ENCODE results near the gene CIDEB. TPM values are rescaled to one million over a fixed set of nuclear protein-coding genes. Genes with fewer than 3 reads are reported as not detected.

Gene CIDEB
- total RNA-seq, 3 donors from 2014 or later (not counting 1 experiment from before 2014, with no cell fraction given), result 40.0 to 59.6 (median 46.6) TPM

DNA sequence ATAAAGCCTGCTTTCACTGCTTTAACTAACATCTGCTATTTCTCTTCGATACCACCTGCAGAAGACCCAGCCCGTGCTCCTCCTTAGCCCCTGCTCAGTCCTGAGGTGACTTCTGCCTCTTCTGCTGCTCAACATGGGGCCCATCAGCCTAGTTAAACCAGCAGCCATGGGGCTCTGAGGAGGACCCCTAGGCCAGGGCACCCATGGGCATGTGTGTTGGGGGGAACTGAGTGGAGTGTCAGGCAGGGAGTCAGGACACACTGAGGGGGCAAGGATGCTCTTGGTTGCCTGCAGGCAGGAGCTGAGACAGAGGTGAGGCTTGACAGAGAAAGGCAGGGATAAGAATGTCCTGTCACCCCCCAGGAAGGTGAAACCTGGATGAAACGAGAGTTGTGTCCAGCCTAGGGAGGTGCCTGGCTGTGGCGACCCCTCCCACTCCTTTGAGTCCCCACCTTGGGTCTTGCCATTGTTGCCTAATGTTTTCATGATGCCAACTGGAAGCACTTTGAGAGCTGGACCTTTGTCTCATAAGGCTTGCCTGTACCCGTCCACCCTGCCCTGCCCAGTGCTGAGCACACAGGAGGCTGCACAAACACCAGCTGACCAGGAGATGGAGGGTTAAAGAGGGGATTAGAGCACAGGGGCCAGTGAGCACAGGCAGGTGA is 23.8 kb downstream of the CIDEB start:
- DNase-seq, result no peak
- Mint-ChIP-seq H3K4me3 (no peak overlapping the region), H3K27ac (no peak overlapping the region), H3K9me3 (no peaks in the 10 kb centered on the region), H3K36me3 (no peaks in the 10 kb centered on the region), H3K27me3 (ENCODE audit: low read depth in 2 of 2) (no peaks in the 10 kb centered on the region), H3K4me1 (peaks cover 11 to 20% of the 10 kb centered on the region in 2 donors)
- TF ChIP-seq CTCF (IDR thresholded peaks at IDR 0.05), result no peak
- H3K36me3 ChIP-seq (ENCODE audit: control insufficient read depth, insufficient read depth, low read length), result no peaks in the 10 kb centered on the region
- ATAC-seq, result no peak
- peaks cover 16% of the 10 kb centered on the region for H3K4me1 ChIP-seq (ENCODE audit: control insufficient read depth, insufficient read depth, low read length)
- H3K4me3 ChIP-seq (ENCODE audit: low read length), result no peak overlapping the region
- H3K27me3 ChIP-seq (ENCODE audit: control insufficient read depth, insufficient read depth, low read length), result no peaks in the 10 kb centered on the region
- WGBS (ENCODE audit: insufficient coverage), result 92% methylated on average over 5 of the region's 5 CpGs
- intact Hi-C loops (cut with micrococcal nuclease), result no loop called here
- no peaks in the 10 kb centered on the region for H3K9me3 ChIP-seq (ENCODE audit: control insufficient read depth, insufficient read depth, low read length)
- no peak overlapping the region for H3K27ac ChIP-seq (ENCODE audit: low read length)

DNA sequence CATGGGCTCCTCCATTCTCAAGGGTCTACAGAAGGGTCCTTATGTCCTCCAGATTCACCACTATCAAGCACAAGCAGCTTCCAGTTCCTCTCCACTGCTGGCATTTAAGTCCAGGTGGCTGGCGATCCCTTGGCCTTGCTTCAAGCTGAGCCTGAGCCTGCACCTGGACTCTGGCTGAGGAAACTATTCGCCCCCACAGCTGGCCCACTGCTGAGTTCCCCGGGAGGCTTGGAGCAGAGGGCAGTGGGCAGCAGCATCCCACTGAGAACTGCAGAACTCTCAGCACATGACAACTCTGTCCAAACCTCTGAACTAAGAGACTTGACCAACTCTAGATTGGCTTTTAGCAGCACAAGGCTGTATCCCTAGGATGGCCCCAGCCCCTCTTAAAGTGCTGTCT is 25.0 kb downstream of the CIDEB start:
- intact Hi-C loops (cut with micrococcal nuclease), result no loop called here
- 87% methylated on average over 3 of the region's 3 CpGs for WGBS (ENCODE audit: insufficient coverage)
- Histone ChIP-seq H3K36me3 (ENCODE audit: control insufficient read depth, insufficient read depth, low read length) (no peaks in the 10 kb centered on the region), H3K4me1 (ENCODE audit: control insufficient read depth, insufficient read depth, low read length) (peaks cover 22% of the 10 kb centered on the region), H3K4me3 (ENCODE audit: low read length) (no peak overlapping the region), H3K27ac (ENCODE audit: low read length) (no peak overlapping the region), H3K9me3 (ENCODE audit: control insufficient read depth, insufficient read depth, low read length) (no peaks in the 10 kb centered on the region), H3K27me3 (ENCODE audit: control insufficient read depth, insufficient read depth, low read length) (no peaks in the 10 kb centered on the region)
- peaks cover 18 to 24% of the 10 kb centered on the region in 2 donors for H3K4me1 Mint-ChIP-seq
- no peak overlapping the region for H3K27ac Mint-ChIP-seq
- no peak for ATAC-seq
- no peaks in the 10 kb centered on the region for H3K36me3 Mint-ChIP-seq
- no peak overlapping the region for H3K4me3 Mint-ChIP-seq
- no peaks in the 10 kb centered on the region for H3K27me3 Mint-ChIP-seq (ENCODE audit: low read depth in 2 of 2)
- no peak for DNase-seq
- H3K9me3 Mint-ChIP-seq, result no peaks in the 10 kb centered on the region
- no peak for TF ChIP-seq CTCF (IDR thresholded peaks at IDR 0.05)

DNA sequence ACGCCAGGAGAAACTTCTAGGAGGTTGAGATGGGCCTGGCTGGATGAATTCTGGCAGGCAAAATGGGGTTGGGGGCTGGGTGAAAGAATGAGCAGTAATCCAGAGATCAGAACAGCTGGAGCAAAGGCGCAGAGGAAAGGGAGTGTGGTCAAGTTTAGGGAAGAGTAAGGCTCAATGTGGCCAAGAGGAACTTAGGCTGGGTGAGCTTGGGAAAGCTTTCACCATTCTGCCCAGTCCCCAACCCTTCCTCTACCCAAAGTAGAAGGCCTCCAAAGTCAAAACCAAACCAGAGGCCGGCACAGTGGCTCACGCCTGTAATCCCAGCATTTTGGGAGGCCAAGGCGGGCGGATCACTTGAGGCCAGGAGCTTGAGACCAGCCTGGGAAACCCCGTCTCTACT is 26.1 kb downstream of the CIDEB start:
- H3K4me3 ChIP-seq (ENCODE audit: low read length), result no peak overlapping the region
- Mint-ChIP-seq H3K36me3 (no peaks in the 10 kb centered on the region), H3K4me1 (peaks cover 18 to 24% of the 10 kb centered on the region in 2 donors), H3K27me3 (ENCODE audit: low read depth in 2 of 2) (no peaks in the 10 kb centered on the region), H3K4me3 (no peak overlapping the region), H3K9me3 (no peaks in the 10 kb centered on the region), H3K27ac (no peak overlapping the region)
- WGBS (ENCODE audit: insufficient coverage), result 97% methylated on average over 7 of the region's 7 CpGs
- H3K27ac ChIP-seq (ENCODE audit: low read length), result no peak overlapping the region
- DNase-seq (no peak), ATAC-seq (no peak)
- H3K27me3 ChIP-seq (ENCODE audit: control insufficient read depth, insufficient read depth, low read length), result no peaks in the 10 kb centered on the region
- TF ChIP-seq CTCF (IDR thresholded peaks at IDR 0.05), result no peak
- peaks cover 29% of the 10 kb centered on the region for H3K4me1 ChIP-seq (ENCODE audit: control insufficient read depth, insufficient read depth, low read length)
- intact Hi-C loops (cut with micrococcal nuclease), result no loop called here
- H3K36me3 ChIP-seq (ENCODE audit: control insufficient read depth, insufficient read depth, low read length), result no peaks in the 10 kb centered on the region
- H3K9me3 ChIP-seq (ENCODE audit: control insufficient read depth, insufficient read depth, low read length), result no peaks in the 10 kb centered on the region

All from natural killer cell (primary cell).